Right lobe of liver (tissue), 6 donors: ENCODE measurements around the gene EPB41L4A. TPM values are rescaled to one million over a fixed set of nuclear protein-coding genes. Genes with fewer than 3 reads are reported as not detected.

Experiments
- ATAC-seq, 4 donors: fragments of 200-7000 bp; cut with Tn5 transposase; one replicate each; pipeline ENCODE4 v1.9.1; 2020; ENCODE audit warnings: mild to moderate bottlenecking in 4 of 4, moderate library complexity in 4 of 4
- DNase-seq, 3 donors: peaks; one replicate each; pipeline ENCODE4 v3.0.0-alpha.2; 2020
- H3K27ac ChIP-seq, 3 donors: fragments of 200-600 bp; one replicate each; pipeline ENCODE4 v1.8.0; 2022
- H3K27me3 ChIP-seq, 2 donors: fragments of 200-600 bp; one replicate each; pipeline ENCODE4 v1.8.0; 2022
- H3K36me3 ChIP-seq, 4 donors: fragments of 200-600 bp; sonication (generic) in 1 of 4; one replicate each; pipeline versions ENCODE4 v1.5.1 to v1.8.0; 2017 to 2022; ENCODE audit warnings: control low read depth in 1 of 4
- H3K4me1 ChIP-seq, 4 donors: fragments of 200-600 bp; sonication (generic) in 1 of 4; one replicate each; pipeline versions ENCODE4 v1.5.1 to v1.8.0; 2017 to 2022; ENCODE audit warnings: control low read depth in 1 of 4
- H3K4me3 ChIP-seq, 3 donors: fragments of 200-600 bp; one replicate each; pipeline ENCODE4 v1.8.0; 2022
- H3K9me3 ChIP-seq, 4 donors: fragments of 200-600 bp; sonication (generic) in 1 of 4; one replicate each; pipeline versions ENCODE4 v1.5.1 to v1.8.0; 2017 to 2022; ENCODE audit warnings: control low read depth in 1 of 4
- CTCF ChIP-seq, 4 donors: fragments of 200-600 bp in 3 of 4; fragments of 450-650 bp in 1 of 4; IDR thresholded peaks; one replicate each; pipeline versions ENCODE4 v1.5.1 to v1.8.0; 2016 to 2022; ENCODE audit warnings: antibody characterized with exemption in 4 of 4, mild to moderate bottlenecking in 2 of 4
- POLR2A ChIP-seq: fragments of 450-650 bp; IDR thresholded peaks from one replicate; pipeline ENCODE4 v1.6.1; 2017; ENCODE audit warnings: antibody characterized with exemption, mild to moderate bottlenecking
- WGBS: methylation state at CpG from one replicate; pipeline ENCODE4 v1.1.6; 2018; ENCODE audit warnings: low coverage, low lambda C conversion rate; ENCODE audit not compliant: insufficient coverage; ENCODE audit errors: missing lambda C conversion rate; 5-methylcytosine and 5-hydroxymethylcytosine counted together
- intact Hi-C, 2 donors: fragments of 100-400 bp; cut with DNase I; formaldehyde crosslinking; loops; one replicate each; pipeline versions ENCODE4 v1.11.2 to v1.14.1; 2022
- total RNA-seq, 6 experiments: library from RNA; depleted of rRNA in 2 of 6; stranded (reverse); fragments of >200 nt in 2 of 6; fragmentation: NEBNext Ultra II Directional in 3 of 6; extraction: Animal tissue kit (Norgen Biotek cat#: 25700) in 3 of 6; gene quantifications; one replicate each; pipeline versions ENCODE4 v1.1.0 to v1.2.4, GENCODE V29; 2016 to 2023
- donor health status: DM: no; HTN: yes; CAD: no.
- donor health status: DM: no; HTN: no; CAD: no.
- donor health status: DM: no; HTN: no; CAD: no.
- donor health status: DM: no; HTN: yes; CAD: no.
- donor health status: DM: no; HTN: yes; CAD: no.

Gene EPB41L4A
- total RNA-seq, 6 experiments from 2014 or later = 2.5 to 12.0 (median 4.2) TPM

DNA sequence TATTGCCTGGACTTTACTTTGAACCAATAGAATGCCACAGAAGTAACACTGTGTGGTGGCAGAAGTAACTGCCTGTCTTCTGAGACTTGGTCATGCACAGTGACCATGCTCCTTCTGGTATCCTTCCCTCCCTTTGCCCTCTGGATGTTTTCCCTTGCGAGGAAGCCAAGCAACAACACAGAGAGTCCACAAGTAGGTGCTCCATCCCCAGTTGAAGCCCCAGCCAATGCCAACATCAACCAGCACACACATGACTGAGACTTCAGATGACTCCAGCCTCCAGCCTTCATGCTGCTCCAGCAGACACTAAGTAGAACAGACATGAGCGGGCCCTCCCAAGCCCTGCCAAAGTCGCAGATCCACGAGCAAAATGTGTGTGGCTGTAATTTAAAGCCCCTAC, 129.6 kb downstream of the EPB41L4A start:
- no peak overlapping the region for H3K4me3 ChIP-seq
- H3K27me3 ChIP-seq = no peaks in the 10 kb centered on the region
- WGBS = 48% methylated on average over 3 of the region's 4 CpGs
- no peak overlapping the region for H3K27ac ChIP-seq
- DNase-seq (no peak), ATAC-seq (no peak)
- H3K36me3 ChIP-seq = no peaks in the 10 kb centered on the region
- no peak for TF ChIP-seq CTCF (IDR thresholded peaks at IDR 0.05)
- no peak for TF ChIP-seq POLR2A
- intact Hi-C loops = no loop called here
- no peaks in the 10 kb centered on the region for H3K9me3 ChIP-seq
- no peaks in the 10 kb centered on the region for H3K4me1 ChIP-seq

GRCh38 chr5:112283943-112284929, 134.8 kb downstream of the EPB41L4A start:
- Histone ChIP-seq H3K27ac (no peak overlapping the region), H3K36me3 (no peaks in the 10 kb centered on the region), H3K4me1 (no peaks in the 10 kb centered on the region), H3K4me3 (no peak overlapping the region), H3K27me3 (no peaks in the 10 kb centered on the region), H3K9me3 (no peaks in the 10 kb centered on the region)
- WGBS = 63% methylated on average over 4 of the region's 5 CpGs
- peak; percentile 21 to 80 (median 45) for ATAC-seq
- TF ChIP-seq POLR2A (no peak), CTCF (IDR thresholded peaks at IDR 0.05) (no peak)
- intact Hi-C loops = no loop called here
- no peak for DNase-seq

DNA sequence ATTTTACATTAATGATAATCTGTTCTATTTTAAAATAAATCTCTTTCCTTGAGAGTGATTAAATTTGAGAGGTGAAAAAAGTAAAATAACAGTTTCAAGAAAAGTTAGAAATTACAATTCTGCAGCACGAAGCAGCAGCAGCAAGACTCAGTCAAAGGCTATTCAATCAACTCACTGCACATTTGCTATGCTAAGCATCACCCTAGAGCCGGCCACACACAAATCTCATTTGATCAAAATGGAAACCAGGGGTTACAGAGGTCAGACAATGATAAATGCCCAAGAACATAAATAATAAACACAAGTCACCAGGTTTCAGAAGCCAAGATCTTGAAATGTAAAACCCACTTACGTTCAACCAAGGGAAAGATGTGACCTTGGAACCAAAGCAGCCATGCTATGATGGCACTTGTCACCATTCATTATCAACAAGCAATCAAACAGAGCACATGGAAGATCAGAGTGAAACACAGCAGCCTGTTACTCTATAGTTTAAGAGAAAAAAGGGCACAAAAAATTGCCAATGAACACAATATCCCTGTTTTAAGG, 136.0 kb downstream of the EPB41L4A start:
- no peak for TF ChIP-seq CTCF (IDR thresholded peaks at IDR 0.05)
- TF ChIP-seq POLR2A = no peak
- no peaks in the 10 kb centered on the region for H3K36me3 ChIP-seq
- H3K27me3 ChIP-seq = no peaks in the 10 kb centered on the region
- no peak for DNase-seq
- 73% methylated on average over 3 of the region's 3 CpGs for WGBS
- H3K9me3 ChIP-seq = no peaks in the 10 kb centered on the region
- intact Hi-C loops = no loop called here
- no peaks in the 10 kb centered on the region for H3K4me1 ChIP-seq
- H3K4me3 ChIP-seq = no peak overlapping the region
- ATAC-seq = no peak
- no peak overlapping the region for H3K27ac ChIP-seq

GRCh38 chr5:112279082-112279481, 140.0 kb downstream of the EPB41L4A start:
- WGBS = 63% methylated on average over 5 of the region's 5 CpGs
- Histone ChIP-seq H3K4me3 (no peak overlapping the region), H3K9me3 (no peaks in the 10 kb centered on the region), H3K4me1 (no peaks in the 10 kb centered on the region), H3K27ac (no peak overlapping the region), H3K27me3 (no peaks in the 10 kb centered on the region), H3K36me3 (no peaks in the 10 kb centered on the region)
- no peak for ATAC-seq
- TF ChIP-seq CTCF (IDR thresholded peaks at IDR 0.05) (no peak), POLR2A (no peak)
- intact Hi-C loops = no loop called here
- DNase-seq = no peak
